ENCODE data around the gene CRLF3. TPM values are rescaled to one million over a fixed set of nuclear protein-coding genes. Genes with fewer than 3 reads are reported as not detected.
"Not testable (repeated sequence)": the region's sequence is repeated elsewhere in the genome, so short reads cannot be mapped to it uniquely, and the experiment has no call there.

Gene CRLF3, protein sequence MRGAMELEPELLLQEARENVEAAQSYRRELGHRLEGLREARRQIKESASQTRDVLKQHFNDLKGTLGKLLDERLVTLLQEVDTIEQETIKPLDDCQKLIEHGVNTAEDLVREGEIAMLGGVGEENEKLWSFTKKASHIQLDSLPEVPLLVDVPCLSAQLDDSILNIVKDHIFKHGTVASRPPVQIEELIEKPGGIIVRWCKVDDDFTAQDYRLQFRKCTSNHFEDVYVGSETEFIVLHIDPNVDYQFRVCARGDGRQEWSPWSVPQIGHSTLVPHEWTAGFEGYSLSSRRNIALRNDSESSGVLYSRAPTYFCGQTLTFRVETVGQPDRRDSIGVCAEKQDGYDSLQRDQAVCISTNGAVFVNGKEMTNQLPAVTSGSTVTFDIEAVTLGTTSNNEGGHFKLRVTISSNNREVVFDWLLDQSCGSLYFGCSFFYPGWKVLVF
- polyA plus RNA-seq (2014; cell fraction: cytosol; rRNA removed): 18.9 and 19.6 TPM in 2 replicates
- polyA plus RNA-seq (2014; cell fraction: nucleus; rRNA removed): 6.1 and 6.3 TPM in 2 replicates

DNA sequence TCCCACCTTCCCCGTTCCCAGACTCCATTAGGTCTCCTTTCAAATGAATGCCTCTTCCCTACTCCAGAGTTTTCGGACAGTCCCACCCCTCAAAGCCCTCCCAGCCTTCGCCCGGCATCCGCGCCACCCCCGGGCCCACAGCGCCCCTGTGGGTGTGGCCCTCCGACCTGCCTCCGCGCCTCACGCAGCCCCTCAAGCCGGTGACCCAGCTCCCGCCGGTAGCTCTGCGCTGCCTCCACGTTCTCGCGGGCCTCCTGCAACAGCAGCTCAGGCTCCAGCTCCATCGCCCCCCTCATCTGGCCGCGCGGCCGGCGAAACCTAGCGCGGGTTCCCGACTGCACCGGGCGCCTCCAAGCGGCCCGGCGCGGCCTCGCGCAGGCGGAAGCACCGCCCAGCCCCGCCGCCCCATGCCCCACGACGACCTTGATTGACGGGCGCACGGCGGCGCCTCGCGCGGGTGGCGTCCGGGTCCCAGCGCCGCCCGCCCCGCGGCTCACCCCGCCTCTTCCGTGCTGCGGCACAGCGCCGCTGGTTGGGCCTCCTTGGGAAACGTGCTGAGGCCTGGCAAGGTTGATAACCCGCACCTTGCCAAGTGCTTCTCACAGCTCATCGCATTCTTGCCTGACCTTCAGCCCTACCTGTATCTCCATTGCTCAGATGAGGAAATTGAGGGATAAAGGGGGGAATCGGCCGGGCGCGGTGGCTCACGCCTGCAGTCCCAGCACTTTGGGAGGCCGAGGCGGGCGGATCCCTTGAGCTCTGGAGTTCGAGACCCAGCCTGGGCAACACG is at the start of gene CRLF3:
Gene CRLF3 (minus strand): TSS at position 337 of the 790 bp plus-strand sequence. CDS start 41 bp downstream, at position 296.
- peak; percentile 93 for DNase-seq (ENCODE audit: low spot score)

DNA sequence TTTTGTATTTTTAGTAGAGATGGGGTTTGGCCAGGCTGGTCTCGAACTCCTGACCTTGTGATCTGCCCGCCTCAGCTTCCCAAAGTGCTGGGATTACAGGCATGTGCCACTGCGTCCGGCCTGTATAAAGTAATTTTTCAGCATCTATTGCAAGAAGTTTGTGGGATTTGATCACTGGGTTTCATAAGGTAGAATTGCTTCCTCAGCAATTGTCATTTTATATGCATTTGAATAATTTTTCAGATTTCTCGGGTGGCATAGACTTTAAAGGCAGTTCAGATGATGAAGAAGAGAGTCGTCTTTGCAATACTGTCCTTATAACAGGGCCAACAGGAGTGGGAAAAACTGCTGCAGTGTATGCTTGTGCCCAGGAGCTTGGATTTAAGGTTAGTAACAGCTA is 44.5 kb upstream of the CRLF3 start:
- no peak for DNase-seq (ENCODE audit: low spot score)

DNA sequence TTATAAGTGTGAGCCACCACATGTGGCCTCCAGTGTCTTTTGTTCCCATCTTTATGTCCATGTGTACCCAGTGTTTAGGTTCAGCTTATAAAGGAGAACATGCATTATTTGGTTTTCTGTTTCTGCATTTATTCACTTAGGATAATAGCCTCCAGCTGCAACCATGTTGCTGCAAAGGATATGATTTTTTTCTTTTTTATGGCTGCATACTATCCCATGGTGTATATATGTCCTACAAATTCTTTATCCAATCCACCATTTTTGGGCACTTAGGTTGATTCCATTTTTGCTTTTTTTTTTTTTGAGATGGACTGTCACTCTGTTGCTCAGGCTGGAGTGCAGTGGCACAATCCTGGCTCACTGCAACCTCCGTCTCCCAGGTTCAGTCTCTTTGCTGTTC is 40.1 kb upstream of the CRLF3 start:
- DNase-seq (ENCODE audit: low spot score): no peak

DNA sequence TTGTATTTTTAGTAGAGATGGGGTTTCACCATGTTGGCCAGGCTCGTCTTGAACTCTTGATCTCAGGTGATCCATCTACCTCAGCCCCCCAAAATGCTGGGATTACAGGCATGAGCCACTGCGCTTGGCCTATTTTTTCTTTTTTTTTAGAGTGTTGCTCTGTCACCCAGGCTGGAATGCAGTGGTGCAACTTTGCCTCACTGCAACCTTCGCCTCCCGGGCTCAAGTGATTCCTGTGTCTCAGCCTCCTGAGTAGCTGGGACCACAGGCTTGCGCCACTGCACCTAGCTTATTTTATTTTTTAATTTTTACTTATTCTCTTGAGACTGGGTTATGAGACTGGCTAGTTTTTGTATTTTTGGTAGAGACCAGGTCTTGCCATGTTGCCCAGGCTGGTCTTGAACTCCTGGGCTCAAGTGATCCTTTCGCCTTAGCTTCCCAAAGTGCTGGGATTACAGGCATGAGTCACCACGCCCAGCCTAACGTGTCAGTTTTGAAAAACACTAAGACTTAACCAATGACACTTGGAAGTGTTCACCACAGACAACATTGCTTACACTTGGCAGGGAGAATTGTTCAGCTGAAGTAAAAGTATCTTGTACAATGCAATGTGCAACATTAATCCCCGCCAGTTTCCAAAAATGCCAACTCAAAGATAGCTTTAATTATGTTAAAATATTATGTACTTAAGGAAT is 34.2 kb upstream of the CRLF3 start:
- DNase-seq (ENCODE audit: low spot score): no peak

DNA sequence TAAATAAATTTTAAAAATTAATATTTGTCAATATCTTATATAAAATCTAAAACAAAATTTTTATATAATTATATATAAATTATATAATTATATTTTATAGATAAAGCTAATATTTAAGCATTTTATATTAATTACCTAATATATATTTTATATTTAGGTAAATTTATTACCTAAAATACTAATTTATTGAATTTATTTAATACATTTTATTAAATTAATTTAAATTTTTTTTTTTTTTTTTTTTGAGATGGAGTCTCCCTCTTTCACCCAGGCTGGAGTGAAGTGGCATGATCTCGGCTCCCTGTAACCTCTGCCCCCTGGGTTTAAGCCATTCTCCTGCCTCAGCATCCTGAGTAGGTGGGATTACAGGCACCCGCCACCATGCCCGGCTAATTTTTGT is 29.7 kb upstream of the CRLF3 start:
- DNase-seq (ENCODE audit: low spot score): no peak

DNA sequence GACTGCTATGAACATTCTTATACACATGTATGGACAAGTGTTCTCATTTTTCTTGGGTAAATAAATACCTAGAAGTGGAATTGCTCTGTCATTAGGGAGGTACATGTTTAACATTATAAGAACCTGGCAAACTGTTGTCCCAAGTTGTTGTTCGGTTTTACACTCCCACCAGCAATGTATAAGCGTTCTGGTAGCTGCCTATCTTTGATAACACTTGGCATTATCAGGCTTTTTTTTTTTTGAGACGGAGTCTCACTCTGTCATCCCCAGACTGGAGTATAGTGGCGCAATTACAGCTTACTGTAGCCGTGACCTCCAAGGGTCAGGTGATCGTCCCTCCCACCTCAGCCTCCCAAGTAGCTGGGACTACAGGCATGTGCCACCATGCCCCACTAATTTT is 23.5 kb upstream of the CRLF3 start:
- DNase-seq (ENCODE audit: low spot score): no peak

DNA sequence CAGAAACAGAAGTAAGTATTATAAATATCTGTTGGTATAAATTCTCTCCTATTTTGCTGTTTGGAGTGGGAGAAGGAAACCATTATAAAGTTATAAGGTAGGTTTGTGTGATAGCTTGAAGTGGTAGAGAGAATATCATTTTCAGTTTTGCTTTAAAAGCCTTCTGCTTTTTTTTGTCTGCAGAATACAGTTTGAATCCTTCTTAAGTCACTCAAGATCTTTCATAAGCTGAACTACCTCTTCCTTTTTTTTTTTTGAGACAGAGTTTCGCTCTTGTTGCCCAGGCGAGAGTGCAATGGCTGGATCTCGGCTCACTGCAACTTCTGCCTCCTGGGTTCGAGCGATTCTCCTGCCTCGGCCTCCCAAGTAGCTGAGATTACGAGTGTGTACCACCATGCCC is 16.3 kb upstream of the CRLF3 start:
- no peak for DNase-seq (ENCODE audit: low spot score)

DNA sequence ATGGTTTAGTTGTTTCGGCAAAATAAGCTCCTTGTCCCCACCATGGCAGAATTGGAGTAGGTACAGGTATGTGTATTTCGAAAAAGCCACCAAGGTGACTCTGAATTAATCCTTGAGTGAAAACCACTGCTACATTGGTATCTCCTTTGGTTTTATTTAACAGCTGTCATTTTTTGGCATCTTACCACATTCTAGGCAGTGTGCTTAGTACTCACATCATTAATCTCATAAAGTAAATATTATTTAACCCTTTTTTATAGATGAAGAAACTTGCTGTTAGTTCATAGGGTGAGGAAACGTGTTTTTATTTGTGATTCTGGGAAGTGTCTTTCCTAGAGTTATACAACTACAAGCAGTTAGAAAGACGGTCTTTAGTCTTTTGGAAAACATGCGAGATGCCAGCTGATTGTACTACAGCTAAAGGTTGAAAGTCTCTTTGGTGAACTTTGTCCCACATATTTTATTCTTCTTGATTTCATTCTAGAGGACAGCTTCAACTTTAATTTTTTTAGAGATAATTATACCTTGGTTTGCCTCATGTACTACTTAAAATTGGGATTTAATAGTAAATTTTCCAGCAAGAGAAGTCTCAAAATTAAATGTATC is 13.8 kb upstream of the CRLF3 start:
- DNase-seq (ENCODE audit: low spot score): no peak

DNA sequence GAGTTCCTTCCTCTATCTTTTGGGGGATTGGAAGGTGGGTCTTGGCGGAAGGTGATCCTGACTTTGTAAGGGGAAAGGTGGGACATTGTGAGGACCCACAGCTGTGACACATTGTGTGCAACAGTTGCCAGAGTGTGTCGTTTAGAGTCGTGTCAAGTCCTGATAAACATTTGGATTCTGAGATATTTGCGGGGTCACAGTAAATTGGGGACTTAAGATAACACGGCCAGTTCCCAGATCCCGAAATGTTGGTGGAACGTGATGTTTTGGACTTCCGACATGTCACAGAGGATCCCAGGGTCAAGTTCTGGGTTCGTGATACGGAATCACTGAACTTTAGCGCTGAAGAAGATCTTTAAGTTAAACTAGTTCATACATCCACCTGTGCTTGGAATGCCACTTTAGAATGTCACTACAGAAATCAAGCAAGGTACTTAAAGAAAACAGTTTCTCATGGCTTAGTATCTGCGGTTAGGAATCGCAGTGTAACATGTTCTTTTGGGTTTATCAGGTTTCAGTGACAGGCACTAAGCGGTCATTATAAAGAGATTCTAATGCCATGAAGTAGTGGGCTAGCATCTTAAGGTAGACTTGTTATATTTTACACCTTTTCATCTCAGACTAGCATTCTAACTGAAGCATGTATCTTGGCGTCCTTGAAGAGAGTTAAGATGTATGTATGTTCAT is 8.1 kb upstream of the CRLF3 start:
- no peak for DNase-seq (ENCODE audit: low spot score)

DNA sequence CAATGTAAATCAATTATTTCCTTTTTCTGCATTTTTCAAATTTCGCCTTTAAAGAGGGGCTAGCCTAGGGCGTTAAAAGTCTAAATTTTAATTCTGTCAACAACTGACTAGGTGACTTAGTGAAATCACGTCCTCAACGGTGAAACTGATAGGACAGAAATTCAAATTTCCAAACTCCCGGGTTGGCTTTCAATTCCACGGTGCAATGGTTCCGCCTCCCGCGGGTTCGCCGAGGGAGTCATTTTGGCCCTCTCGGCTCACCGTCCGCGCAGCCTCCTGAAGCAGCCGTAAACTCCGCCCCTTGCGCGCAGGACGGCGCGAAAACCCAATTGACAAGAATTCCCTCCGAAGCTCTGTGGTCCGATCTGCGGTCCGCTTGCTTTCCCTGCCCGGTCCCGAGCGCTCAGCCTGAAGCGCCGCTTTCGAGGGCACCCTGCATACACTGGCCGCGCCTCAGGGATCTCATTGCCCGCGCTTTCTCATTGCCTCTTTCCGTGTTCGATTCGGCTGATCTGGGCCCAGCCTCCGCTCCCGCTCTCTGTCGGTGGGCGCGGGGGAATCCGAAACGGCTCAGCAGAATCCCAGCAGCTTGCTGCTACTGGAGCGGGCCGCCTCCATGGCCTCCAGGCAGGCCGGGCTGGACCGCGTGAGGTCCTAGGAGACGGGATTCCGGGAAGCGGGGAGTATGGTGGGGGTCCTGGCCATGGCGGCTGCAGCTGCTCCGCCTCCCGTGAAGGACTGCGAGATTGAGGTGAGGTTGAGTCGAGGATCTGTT is 7.4 kb upstream of the CRLF3 start, which contains the start of gene ATAD5:
Gene ATAD5 (plus strand): TSS at position 304 of the 775 bp plus-strand sequence. CDS start 382 bp downstream, at position 686.
- peak; percentile 91 for DNase-seq (ENCODE audit: low spot score)

DNA sequence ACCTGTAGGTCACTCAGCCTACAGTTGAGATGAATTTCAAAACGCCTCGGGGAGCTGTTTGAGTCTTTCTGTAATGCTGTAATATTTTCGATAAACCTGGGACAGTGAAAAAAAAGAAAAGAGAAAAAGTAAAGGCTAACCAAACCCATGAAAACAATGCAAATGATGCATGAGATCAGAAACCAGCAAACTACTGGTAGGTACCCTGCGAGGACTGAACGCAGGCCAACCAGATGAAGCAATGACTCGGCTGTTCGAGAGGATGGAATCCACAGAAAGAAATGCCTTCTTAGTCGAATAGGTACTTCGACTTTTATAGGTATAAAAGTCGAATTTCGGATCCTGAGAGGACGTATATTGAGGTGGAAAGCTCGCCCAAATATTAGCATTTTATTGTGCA is 6.8 kb upstream of the CRLF3 start:
- peak; percentile 48 for DNase-seq (ENCODE audit: low spot score)

DNA sequence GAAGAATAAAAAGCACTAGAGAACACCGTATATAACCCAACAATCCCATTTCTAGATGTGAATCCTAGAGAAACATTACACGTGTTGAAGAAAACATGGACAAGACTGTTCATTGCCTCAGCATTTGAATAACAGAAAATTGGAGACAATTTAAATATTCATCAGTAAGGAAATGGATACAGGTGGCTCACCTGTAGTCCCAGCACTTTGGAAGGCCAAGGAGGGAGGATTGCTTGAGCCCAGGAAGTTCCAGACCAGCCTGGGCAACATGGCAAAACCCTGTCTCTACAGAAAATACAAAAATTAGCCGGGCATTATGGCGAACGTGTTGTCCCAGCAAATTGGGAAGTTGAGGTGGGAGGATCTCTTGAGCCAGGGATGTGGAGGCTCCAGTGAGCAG is 4.5 kb upstream of the CRLF3 start:
- no peak for DNase-seq (ENCODE audit: low spot score)

DNA sequence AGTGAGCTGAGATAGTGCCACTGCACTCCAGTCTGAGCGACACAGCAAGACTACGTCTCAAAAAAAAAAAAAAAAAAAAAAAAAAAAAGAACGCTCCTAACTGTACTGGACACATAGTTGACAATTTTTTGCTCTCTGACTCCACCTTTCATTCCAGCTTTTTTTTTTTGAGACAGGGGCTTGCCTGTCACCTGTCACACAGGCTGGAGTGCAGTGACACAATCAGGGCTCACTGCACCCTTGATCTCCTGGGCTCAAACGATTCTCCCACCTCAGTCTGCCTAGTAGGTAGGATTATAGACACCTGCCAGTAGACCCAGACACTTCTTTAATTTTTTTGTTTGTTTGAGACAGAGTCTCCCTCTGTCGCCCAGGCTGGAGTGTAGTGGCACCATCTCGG is 2.6 kb upstream of the CRLF3 start:
- DNase-seq (ENCODE audit: low spot score): no peak

DNA sequence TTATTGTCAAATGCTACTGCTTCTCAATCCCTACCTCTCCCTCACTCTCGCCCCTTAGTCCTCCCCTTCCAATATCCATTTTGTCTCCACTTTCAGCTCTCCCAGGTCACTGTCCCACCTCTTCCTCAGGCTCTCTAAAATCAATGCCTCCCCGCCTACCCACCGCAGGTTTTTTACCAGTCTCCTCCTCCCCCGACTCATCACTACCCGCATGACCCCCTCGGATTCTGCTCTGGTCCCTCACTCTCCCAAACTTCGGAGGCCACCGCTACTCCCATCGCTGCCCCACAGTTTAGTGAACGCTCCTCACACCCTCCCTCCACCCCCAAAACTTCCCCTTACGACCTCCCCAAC is 513 bp downstream of the CRLF3 start:
- no peak for DNase-seq (ENCODE audit: low spot score)

DNA sequence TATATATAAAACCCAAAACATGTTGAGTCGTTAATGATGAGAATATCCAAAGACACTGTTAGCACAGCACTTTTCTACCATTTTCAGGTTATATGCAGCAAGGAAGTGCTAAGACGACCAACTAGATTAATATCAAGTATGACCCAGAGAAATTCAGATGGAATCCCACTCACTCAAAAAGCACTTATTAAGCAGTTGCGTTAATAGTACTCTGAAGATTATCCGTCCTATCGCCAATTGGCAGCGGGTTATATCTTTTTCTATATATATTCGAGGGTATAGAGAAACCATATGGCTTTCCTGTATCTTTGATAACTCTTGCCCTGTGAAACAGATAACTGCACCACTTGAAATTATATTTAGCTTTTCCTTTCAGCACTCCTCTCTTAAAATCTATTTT is 1.1 kb downstream of the CRLF3 start:
- DNase-seq (ENCODE audit: low spot score): no peak

DNA sequence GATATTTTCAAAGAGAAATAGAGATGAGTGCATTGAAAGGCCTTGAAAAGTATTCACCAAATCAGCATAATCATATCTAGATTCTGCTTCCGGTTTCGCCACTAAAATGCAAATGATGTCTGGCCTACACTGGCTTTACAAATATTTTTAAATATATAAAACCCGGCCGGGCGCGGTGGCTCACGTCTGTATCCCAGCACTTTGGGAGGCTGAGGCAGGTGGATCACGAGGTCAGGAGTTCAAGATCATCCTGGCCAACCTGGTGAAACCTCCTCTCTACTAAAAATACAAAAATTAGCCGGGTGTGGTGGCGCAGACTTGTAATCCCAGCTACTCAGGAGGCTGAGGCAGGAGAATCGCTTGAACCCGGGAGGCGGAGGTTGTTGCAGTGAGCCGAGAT is 1.6 kb downstream of the CRLF3 start:
- not testable (repeated sequence) for DNase-seq (ENCODE audit: low spot score)

DNA sequence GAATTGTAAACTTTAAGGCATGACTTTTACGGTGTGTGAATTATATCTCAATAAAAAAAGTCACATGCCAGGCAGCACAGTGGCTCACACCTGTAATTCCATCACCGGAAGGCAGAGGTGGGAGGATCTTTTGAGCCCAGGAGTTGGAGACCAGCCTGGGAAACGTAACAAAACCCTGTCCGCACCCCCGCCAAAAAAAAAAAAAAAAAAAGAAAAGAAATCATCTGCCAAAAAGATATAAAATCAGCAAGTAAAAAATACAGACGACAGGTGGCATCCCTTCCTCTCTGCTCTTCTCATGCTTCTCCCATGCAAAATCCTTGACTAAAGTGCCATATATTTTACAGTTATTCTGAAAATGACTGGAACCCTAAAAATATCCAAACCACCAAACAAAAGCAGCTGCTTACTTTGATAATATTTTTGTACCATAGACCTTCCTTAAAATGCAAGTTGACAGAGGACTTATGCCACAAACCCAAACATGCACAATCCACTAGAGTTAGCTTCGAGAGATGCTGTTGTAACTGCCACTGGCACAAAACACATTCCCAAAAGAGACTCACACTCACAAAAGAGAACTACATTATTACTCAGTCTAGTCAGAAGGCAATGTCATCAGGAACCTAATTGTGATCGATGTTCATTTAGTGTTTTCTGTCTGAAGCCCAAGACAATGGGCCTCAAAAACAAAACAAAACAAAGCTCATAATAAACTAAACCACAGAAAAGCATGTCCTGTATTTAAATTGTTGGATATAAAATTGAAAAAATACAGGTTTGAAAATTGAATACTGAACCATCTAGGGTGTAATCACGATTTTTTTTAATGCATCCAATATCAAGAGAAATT is 2.4 kb downstream of the CRLF3 start:
- no peak for DNase-seq (ENCODE audit: low spot score)

DNA sequence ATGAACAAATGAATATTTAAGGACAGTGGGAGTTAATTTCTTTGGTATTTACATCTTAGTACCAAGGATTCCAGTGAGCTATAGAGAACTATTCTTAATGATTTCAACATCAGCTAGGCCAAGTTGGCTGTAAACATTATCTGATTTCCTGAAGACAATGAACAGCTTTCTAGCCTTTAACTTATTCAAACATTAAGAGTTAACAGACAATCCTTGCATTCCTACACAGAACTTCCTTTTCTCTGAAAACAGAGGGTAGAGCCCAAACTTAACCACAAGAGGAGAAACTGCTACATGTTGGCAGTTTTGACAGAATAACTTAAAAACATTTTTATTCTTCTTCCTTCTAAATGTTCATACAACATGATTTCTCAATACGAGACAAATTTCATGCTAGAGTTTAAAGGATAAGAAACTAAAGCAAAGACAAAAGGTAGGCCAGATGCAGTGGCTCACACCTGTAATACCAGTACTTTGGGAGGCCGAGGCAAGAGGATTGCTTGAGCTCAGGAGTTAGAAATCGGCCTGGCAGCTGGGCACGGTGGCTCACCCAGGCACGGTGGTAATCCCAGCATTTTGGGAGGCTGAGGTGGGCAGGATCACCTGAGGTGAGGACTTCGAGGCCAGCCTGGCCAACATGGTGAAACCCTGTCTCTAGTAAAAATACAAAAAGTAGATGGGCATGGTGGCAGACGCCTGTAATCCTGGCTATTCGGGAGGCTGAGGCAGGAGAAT is 4.4 kb downstream of the CRLF3 start:
- DNase-seq (ENCODE audit: low spot score): no peak

DNA sequence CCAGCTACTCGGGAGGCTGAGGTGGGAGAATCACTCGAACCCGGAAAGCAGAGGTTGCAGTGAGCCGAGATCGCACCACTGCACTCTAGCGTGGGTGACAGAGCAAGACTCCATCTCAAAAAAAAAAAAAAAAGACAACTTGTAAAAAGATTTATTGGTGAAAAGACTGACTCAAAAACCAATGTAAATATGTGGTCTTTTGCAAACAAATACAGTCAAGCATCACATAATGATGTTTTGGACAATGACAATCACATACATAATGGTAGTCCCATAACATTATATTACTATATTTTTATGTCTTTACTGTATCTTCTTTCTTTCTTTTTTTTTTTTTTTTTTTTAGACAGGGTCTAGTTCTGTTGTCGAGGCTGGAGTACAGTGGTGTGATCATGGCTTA is 8.3 kb downstream of the CRLF3 start:
- no peak for DNase-seq (ENCODE audit: low spot score)

Data from SK-N-DZ (cell line).